ENCODE results near the gene ZDHHC9.
A peak's percentile ranks its signal among the peaks of the same experiment; 100 is the strongest.

ZDHHC9 gene

DNA sequence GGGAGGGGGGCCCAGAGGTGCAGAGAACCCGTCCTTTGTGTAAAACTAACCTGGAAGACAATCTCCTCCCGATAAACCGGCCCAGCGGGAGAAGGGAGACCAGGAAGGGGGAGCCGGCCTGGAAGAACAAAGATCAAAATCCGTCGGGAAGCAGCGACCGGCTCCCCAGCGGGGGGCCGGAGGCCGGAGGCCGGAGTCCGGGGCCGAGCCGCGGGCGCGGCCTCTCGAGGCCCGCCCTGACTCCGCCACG, 552 bp downstream of the ZDHHC9 start:
- H3K4me1 ChIP-seq = peaks cover 33% of the 10 kb centered on the region
- H3K27ac ChIP-seq = peak overlapping the region; percentile 63

DNA sequence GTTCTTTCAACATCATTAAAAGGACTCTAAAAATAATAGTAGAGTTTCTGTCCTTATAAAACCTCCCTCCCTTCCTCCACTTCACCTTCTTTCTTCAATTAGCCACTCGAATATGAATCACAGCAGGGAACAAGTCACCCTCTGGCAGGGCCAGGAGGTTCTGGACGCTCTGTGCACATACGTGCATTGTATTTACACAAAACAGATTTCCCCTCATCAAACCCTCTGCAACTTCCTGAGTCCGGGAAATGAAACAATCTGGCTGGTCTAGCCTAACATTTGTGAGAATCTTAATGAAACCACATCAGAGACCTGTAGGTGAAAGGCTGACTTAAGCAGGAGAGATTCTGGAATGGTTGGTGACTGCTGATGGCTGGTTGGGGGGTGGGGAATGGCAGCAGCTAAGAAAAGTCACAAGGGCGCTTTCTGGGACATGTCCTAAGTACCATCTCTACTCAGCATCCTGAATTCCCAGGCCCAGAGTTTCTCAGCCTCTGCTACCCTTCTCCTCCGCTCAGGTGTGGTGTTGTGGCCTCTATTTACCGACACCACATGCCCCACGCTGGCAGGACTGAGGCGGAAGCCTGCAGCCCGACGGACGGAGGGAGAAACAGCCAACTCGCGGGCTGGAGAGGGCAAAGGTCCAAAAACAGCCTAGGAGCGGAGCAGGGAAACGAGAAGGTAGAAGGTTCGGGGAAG, 1.0 kb downstream of the ZDHHC9 start:
- Histone ChIP-seq H3K9me3 (0 out of 2 replicates have a peak, but pooled peaks cover 4% of the 10 kb centered on the region), H3K4me1 (peaks cover 33% of the 10 kb centered on the region), H3K27ac (peak overlapping the region; percentile 63), H3K27me3 (peaks cover 61% of the 10 kb centered on the region), H3K9ac (peak overlapping the region; percentile 75), H4K20me1 (peaks cover 38% of the 10 kb centered on the region), H3K36me3 (peaks cover 5% of the 10 kb centered on the region; the same call in 1 of the 2 replicates), H3K4me3 (peak overlapping the region; percentile 80), H3K4me2 (peak overlapping the region; percentile 86)
- no peak for TF ChIP-seq Cebpa-rat (IDR thresholded peaks at IDR 0.05)

More for the DNA sequence above, 552 bp downstream of the ZDHHC9 start:
- Histone ChIP-seq H3K9ac (peak overlapping the region; percentile 75), H3K27me3 (peaks cover 63% of the 10 kb centered on the region), H4K20me1 (peaks cover 37% of the 10 kb centered on the region), H3K4me2 (peak overlapping the region; percentile 86), H3K9me3 (0 out of 2 replicates have a peak, but pooled peaks cover 5% of the 10 kb centered on the region), H3K36me3 (peaks cover 5% of the 10 kb centered on the region; the same call in 1 of the 2 replicates), H3K4me3 (peak overlapping the region; percentile 80)
- TF ChIP-seq Cebpa-rat (IDR thresholded peaks at IDR 0.05) = no peak

DNA sequence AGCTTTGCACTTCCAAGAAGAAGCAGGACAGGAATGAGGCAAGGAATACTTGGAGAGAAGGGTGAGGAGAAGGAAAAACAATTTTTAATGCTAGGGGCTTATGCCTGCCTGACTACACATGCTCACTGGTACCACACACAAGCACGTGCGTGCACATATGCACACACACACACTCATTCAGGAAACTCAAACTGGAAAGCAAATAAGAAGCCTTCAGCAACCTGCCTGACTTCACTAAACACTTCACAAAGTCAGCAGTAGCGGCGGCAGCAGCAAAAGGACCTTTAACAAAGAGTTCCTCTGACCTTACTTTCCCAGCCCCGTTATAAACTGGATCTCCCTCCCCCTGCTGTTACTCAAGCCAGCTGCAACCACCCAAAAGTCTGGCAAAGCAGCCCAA, 3.3 kb downstream of the ZDHHC9 start:
- peaks cover 33% of the 10 kb centered on the region for H3K4me1 ChIP-seq
- H3K36me3 ChIP-seq = peaks cover 14% of the 10 kb centered on the region
- TF ChIP-seq Cebpa-rat (IDR thresholded peaks at IDR 0.05) = no peak
- H3K4me3 ChIP-seq = no peak overlapping the region
- H3K27me3 ChIP-seq = peaks cover 63% of the 10 kb centered on the region
- 0 out of 2 replicates have a peak, but pooled peaks cover 4% of the 10 kb centered on the region for H3K9me3 ChIP-seq
- no peak overlapping the region for H3K9ac ChIP-seq
- peaks cover 56% of the 10 kb centered on the region for H4K20me1 ChIP-seq
- H3K4me2 ChIP-seq = peak overlapping the region; percentile 42
- no peak overlapping the region for H3K27ac ChIP-seq

DNA sequence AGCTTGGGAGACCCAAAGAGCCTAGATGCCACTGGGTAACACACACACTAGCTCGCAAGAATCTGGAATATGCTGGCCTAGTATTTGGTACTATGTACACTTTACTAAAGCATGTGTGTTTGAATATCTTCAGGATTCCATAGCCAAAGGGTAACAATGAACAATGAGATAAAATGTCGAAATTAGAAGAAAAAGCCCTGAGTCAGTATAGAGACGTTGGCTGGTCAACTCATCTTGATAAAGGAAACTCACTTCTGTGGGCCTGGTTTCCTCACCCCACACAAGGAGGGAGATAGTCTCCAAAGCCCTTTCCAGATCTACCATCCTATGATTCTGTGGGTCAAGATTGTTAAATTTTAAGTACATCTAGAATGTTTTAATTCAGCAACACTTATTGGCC, 6.9 kb downstream of the ZDHHC9 start:
- Histone ChIP-seq H3K4me3 (no peak overlapping the region), H4K20me1 (peaks cover 79% of the 10 kb centered on the region), H3K4me1 (peaks cover 24% of the 10 kb centered on the region), H3K36me3 (peaks cover 14% of the 10 kb centered on the region), H3K9ac (no peak overlapping the region), H3K27ac (no peak overlapping the region), H3K4me2 (no peak overlapping the region), H3K9me3 (no peaks in the 10 kb centered on the region), H3K27me3 (peaks cover 70% of the 10 kb centered on the region)
- TF ChIP-seq Cebpa-rat (IDR thresholded peaks at IDR 0.05) = no peak

DNA sequence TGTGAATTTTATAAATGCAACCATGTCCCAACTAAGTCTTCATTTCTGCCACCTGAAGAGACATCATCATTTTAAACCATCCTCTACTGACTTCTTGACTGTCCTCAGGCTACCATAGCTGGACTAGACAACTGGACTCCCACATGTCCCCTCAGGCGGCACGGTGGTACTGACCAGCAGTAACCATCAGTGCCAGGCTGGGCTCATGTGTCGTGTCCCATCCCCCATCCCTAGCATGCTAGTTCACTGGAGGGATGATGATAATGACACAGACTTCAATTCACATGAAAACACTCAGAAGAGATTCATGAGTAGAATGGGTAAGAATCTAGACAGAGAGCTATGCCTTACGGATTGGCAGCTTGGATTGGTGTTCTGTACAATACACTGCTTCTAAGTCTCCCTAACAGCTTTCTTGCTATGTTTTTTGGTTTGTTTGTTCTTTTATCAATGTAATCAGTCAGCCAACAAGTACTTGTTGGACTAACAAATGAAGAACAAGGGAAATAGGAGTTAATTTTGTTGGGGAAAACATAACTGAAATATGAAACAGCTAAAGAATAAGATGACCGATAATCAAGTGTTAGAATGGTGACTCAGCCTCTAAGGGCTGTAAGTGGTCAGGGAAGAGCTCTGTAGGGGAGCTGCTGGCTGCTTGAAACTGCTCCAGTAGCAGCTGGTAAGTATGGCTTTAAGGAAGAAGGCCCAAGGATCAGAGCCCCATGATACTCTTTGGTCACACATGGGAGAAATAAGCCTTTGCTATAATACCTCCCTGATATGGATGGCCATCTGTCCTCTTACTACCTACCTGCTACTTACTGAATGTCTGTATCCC, 10.3 kb downstream of the ZDHHC9 start:
- H3K36me3 ChIP-seq = peaks cover 26% of the 10 kb centered on the region
- H3K4me1 ChIP-seq = no peaks in the 10 kb centered on the region
- peaks cover 68% of the 10 kb centered on the region for H4K20me1 ChIP-seq
- no peak overlapping the region for H3K4me2 ChIP-seq
- peaks cover 63% of the 10 kb centered on the region for H3K27me3 ChIP-seq
- H3K9me3 ChIP-seq = no peaks in the 10 kb centered on the region
- no peak overlapping the region for H3K4me3 ChIP-seq
- H3K27ac ChIP-seq = no peak overlapping the region
- no peak for TF ChIP-seq Cebpa-rat (IDR thresholded peaks at IDR 0.05)
- H3K9ac ChIP-seq = no peak overlapping the region

DNA sequence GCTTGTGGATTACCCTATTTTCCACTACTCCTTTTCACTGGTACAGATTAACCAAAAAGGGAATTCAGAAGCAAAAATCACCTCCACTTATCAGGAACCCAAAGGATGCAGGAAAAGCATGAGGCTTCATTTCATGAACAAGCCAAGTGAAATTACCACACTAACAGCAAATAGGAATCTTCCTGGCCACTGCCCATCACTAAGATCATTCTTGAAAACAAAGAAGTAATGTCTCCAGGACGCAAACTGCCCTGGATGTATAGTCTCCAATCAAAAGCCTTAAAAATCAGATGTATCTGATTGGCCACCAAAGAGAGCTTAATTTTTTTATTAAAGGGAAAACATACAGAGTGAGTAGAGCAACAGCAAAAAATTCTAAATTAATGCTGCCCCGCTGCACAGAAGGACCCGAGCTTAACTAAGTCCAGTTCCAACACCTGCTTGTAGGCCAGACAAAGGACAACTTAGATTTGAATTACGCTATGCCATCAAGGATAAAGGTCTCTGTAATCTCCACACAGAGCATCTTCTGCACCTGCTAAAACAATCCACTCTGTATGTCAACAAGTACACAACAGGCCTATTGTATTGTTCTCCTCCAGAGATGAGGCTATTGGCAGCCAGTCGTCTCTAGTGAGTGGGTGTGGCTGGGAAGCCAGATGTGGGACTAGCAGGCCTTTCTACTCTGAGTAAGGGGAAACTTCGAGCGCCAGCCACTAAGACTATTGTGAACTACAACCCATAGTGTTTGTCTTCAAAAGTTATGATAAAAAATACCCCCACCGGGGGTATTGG, 12.4 kb downstream of the ZDHHC9 start:
- H3K27me3 ChIP-seq = peaks cover 69% of the 10 kb centered on the region
- H3K36me3 ChIP-seq = peaks cover 29% of the 10 kb centered on the region
- no peak for TF ChIP-seq Cebpa-rat (IDR thresholded peaks at IDR 0.05)
- H3K4me1 ChIP-seq = no peaks in the 10 kb centered on the region
- H3K4me2 ChIP-seq = no peak overlapping the region
- peaks cover 56% of the 10 kb centered on the region for H4K20me1 ChIP-seq
- H3K9ac ChIP-seq = no peak overlapping the region
- no peaks in the 10 kb centered on the region for H3K9me3 ChIP-seq
- H3K4me3 ChIP-seq = no peak overlapping the region
- H3K27ac ChIP-seq = no peak overlapping the region

DNA sequence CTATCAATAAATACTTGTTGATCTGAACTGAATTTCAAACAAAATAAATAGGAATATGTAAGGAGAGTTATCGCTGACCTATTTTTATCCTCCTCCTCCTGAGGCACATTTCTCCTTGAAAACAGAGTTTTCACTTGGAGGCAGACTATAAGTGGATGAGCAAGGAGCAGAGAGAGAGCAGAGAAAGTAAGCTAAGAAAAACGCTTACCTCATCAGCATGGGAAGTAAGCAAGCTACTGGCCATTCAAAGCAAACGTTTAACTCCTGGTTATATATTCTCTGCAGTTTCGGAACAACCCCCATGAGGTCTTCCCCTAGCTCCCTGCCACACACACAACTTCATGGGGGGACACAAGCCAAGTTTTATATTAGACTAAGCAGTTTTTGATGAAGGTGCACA, 13.2 kb downstream of the ZDHHC9 start:
- Histone ChIP-seq H3K4me3 (no peak overlapping the region), H3K4me1 (no peaks in the 10 kb centered on the region), H3K36me3 (peaks cover 28% of the 10 kb centered on the region), H3K27ac (no peak overlapping the region), H3K9me3 (no peaks in the 10 kb centered on the region), H3K9ac (no peak overlapping the region), H3K4me2 (no peak overlapping the region), H4K20me1 (peaks cover 48% of the 10 kb centered on the region), H3K27me3 (peaks cover 71% of the 10 kb centered on the region)
- no peak for TF ChIP-seq Cebpa-rat (IDR thresholded peaks at IDR 0.05)

DNA sequence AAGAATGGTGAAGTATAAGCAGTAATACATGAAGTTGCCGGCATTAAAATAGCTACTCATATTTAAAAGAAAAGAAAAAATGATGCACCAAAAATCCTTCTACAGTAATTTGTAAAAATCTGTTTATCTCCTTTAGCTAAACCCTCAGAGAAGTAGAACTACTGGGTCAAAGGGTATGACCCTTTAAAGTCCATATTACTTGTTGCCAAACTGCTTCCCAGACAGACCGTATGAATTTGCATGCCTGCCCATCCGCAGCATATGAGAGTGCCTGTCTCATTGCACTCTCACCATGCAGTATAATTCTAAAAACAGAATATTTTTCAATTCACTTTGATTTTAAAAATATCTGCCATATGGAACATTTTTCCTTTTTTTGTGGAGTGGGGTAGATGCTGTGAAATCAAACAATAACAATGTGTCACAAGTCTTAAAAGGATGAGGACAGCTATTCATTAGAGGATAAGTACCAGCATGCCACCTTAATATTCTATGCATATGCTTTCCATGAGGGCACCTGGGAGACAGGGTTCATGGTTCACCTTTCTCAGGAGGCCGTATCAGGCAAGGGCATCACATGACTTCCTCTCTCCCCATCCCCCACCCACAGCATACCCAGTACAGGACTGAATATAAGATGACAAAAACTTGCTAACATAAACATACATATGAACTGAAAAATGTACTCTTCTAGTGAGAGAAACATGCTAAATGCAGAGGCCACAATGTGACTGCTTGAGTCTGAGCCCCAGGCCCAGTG, 17.8 kb downstream of the ZDHHC9 start:
- peaks cover 32% of the 10 kb centered on the region for H3K36me3 ChIP-seq
- no peak overlapping the region for H3K4me2 ChIP-seq
- H3K9ac ChIP-seq = no peak overlapping the region
- H3K9me3 ChIP-seq = no peaks in the 10 kb centered on the region
- no peak overlapping the region for H3K27ac ChIP-seq
- H3K27me3 ChIP-seq = peaks cover 54% of the 10 kb centered on the region
- no peak for TF ChIP-seq Cebpa-rat (IDR thresholded peaks at IDR 0.05)
- peaks cover 21% of the 10 kb centered on the region for H4K20me1 ChIP-seq
- H3K4me1 ChIP-seq = peaks cover 10% of the 10 kb centered on the region; the same call in 1 of the 2 replicates
- no peak overlapping the region for H3K4me3 ChIP-seq

DNA sequence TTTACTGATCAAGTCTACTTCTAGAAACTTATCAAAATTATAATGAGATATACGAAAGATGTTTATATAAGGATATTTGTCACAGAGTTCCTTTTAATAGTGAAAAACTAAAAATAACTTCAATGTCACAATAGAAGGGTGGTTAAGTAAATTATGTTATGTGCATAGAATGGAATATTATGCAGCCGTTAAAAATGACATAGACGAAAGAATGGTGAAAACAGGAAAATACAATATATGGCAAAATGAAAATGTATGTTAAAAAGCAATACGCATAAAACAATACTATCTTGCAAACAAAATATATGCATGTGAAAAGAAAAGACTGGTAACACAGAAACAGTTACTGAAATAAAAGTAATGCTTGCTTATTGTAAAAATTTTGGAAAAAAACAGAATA, 19.1 kb downstream of the ZDHHC9 start:
- Histone ChIP-seq H3K4me2 (no peak overlapping the region), H3K4me3 (no peak overlapping the region), H3K27ac (no peak overlapping the region), H3K4me1 (peaks cover 10% of the 10 kb centered on the region; the same call in 1 of the 2 replicates), H3K27me3 (peaks cover 43% of the 10 kb centered on the region), H3K36me3 (peaks cover 30% of the 10 kb centered on the region), H4K20me1 (peaks cover 8% of the 10 kb centered on the region), H3K9me3 (no peaks in the 10 kb centered on the region), H3K9ac (no peak overlapping the region)
- TF ChIP-seq Cebpa-rat (IDR thresholded peaks at IDR 0.05) = no peak
